H9 (cell line): Measurements from ENCODE around the gene DELE1. TPM values are rescaled to one million over a fixed set of nuclear protein-coding genes. Genes with fewer than 3 reads are reported as not detected.

ENCODE experiments used
- DNase-seq: peaks from one replicate; pipeline ENCODE4 v3.0.0-alpha.2; 2017
- H2AFZ ChIP-seq: one replicate; pipeline ENCODE4 v1.6.1; 2013; ENCODE audit warnings: mild to moderate bottlenecking, low read length, control low read depth, moderate library complexity
- H2AK5ac ChIP-seq: 2 replicates; pipeline ENCODE4 v1.6.1; 2013; ENCODE audit warnings: low read length, control low read depth, mixed read lengths; ENCODE audit not compliant: insufficient read length
- H2BK120ac ChIP-seq: one replicate; pipeline ENCODE4 v1.6.1; 2013; ENCODE audit warnings: low read depth, mild to moderate bottlenecking, low read length, control low read depth, inconsistent platforms; ENCODE audit not compliant: poor library complexity, severe bottlenecking
- H2BK12ac ChIP-seq: 2 replicates; pipeline ENCODE4 v1.6.1; 2013; ENCODE audit warnings: low read length, control low read depth, mixed read lengths, low read depth; ENCODE audit not compliant: insufficient read length
- H2BK15ac ChIP-seq: 2 replicates; pipeline ENCODE4 v1.6.1; 2013; ENCODE audit warnings: low read depth, low read length, control low read depth
- H2BK20ac ChIP-seq: one replicate; pipeline ENCODE4 v1.6.1; 2013; ENCODE audit warnings: low read depth, mild to moderate bottlenecking, low read length, control low read depth, inconsistent platforms; ENCODE audit not compliant: poor library complexity, severe bottlenecking
- H2BK5ac ChIP-seq: 2 replicates; pipeline ENCODE4 v1.6.1; 2013; ENCODE audit warnings: low read length, control low read depth, mixed read lengths; ENCODE audit not compliant: insufficient read length
- H3K14ac ChIP-seq: 2 replicates; pipeline ENCODE4 v1.6.1; 2013; ENCODE audit warnings: low read length, control low read depth; ENCODE audit not compliant: insufficient read depth
- H3K18ac ChIP-seq: 2 replicates; pipeline ENCODE4 v1.6.1; 2013; ENCODE audit warnings: low read depth, mild to moderate bottlenecking, mixed read lengths, low read length, control low read depth; ENCODE audit not compliant: insufficient read length
- H3K23ac ChIP-seq: 2 replicates; pipeline ENCODE4 v1.6.1; 2013; ENCODE audit warnings: low read length, control low read depth, mixed read lengths, low read depth; ENCODE audit not compliant: insufficient read length
- H3K23me2 ChIP-seq: 2 replicates; pipeline ENCODE4 v1.6.1; 2013; ENCODE audit warnings: low read depth, mild to moderate bottlenecking, mixed read lengths, low read length, control low read depth; ENCODE audit not compliant: insufficient read length, poor library complexity, severe bottlenecking
- H3K27ac ChIP-seq: 2 replicates; pipeline ENCODE4 v1.5.1; 2013; ENCODE audit warnings: low read length, control low read depth, mixed read lengths, low read depth; ENCODE audit not compliant: insufficient read length
- H3K27me3 ChIP-seq: 2 replicates; pipeline ENCODE4 v1.6.1; 2013; ENCODE audit warnings: low read length, control low read depth, inconsistent platforms; ENCODE audit not compliant: insufficient read depth
- H3K4ac ChIP-seq: 2 replicates; pipeline ENCODE4 v1.6.1; 2013; ENCODE audit warnings: low read depth, mild to moderate bottlenecking, control low read depth, inconsistent platforms, low read length, moderate library complexity
- H3K4me1 ChIP-seq: 2 replicates; pipeline ENCODE4 v1.6.1; 2013; ENCODE audit warnings: low read length, control low read depth, inconsistent platforms; ENCODE audit not compliant: insufficient read depth
- H3K4me2 ChIP-seq: 2 replicates; pipeline ENCODE4 v1.6.1; 2013; ENCODE audit warnings: low read length, control low read depth, mixed read lengths; ENCODE audit not compliant: insufficient read length, insufficient read depth
- H3K56ac ChIP-seq: 2 replicates; pipeline ENCODE4 v1.6.1; 2013; ENCODE audit warnings: low read depth, mild to moderate bottlenecking, mixed read lengths, low read length, control low read depth; ENCODE audit not compliant: insufficient read length
- H3K79me1 ChIP-seq: 2 replicates; pipeline ENCODE4 v1.6.1; 2013; ENCODE audit warnings: low read depth, mild to moderate bottlenecking, moderate library complexity, low read length, control low read depth, inconsistent platforms; ENCODE audit not compliant: insufficient read depth, poor library complexity, severe bottlenecking
- H3K79me2 ChIP-seq: 2 replicates; pipeline ENCODE4 v1.6.1; 2013; ENCODE audit warnings: low read length, control low read depth, inconsistent platforms; ENCODE audit not compliant: insufficient read depth
- H3K9ac ChIP-seq: 2 replicates; pipeline ENCODE4 v1.6.1; 2013; ENCODE audit warnings: low read length, control low read depth, mixed read lengths; ENCODE audit not compliant: insufficient read length; ENCODE audit errors: extremely low read depth
- H3K9me3 ChIP-seq: one replicate; pipeline ENCODE4 v1.6.1; 2013; ENCODE audit warnings: low read depth, low read length, inconsistent platforms; ENCODE audit not compliant: control insufficient read depth
- H3T11ph ChIP-seq: one replicate; pipeline ENCODE4 v1.6.1; 2013; ENCODE audit warnings: mild to moderate bottlenecking, low read length, control low read depth, inconsistent platforms
- H4K20me1 ChIP-seq: one replicate; pipeline ENCODE4 v1.6.1; 2013; ENCODE audit not compliant: control insufficient read depth, insufficient read length, insufficient read depth
- H4K5ac ChIP-seq: 2 replicates; pipeline ENCODE4 v1.6.1; 2013; ENCODE audit warnings: low read depth, mild to moderate bottlenecking, mixed read lengths, low read length, control low read depth; ENCODE audit not compliant: insufficient read length
- H4K8ac ChIP-seq: replicated peaks from 2 replicates; pipeline ENCODE4 v1.6.1; 2013; ENCODE audit warnings: low read length, control low read depth, mixed read lengths, low read depth; ENCODE audit not compliant: insufficient read length
- H4K91ac ChIP-seq: 2 replicates; pipeline ENCODE4 v1.6.1; 2013; ENCODE audit warnings: low read depth, mild to moderate bottlenecking, moderate library complexity, mixed read lengths, low read length, control low read depth; ENCODE audit not compliant: insufficient read length
- H3K27ac Mint-ChIP-seq, 3 experiments: 2 replicates in 2 of 3; 3 replicates in 1 of 3; pipeline ENCODE4 v1.8.0; 2020 to 2021; ENCODE audit warnings: mixed read lengths in 3 of 3, mild to moderate bottlenecking in 1 of 3, moderate library complexity in 1 of 3
- H3K27me3 Mint-ChIP-seq: 2 replicates; pipeline ENCODE4 v1.8.0; 2021; ENCODE audit warnings: low read depth, mild to moderate bottlenecking, moderate library complexity, mixed read lengths
- H3K36me3 Mint-ChIP-seq, 3 experiments: 2 replicates in 2 of 3; 3 replicates in 1 of 3; pipeline ENCODE4 v1.8.0; 2020 to 2021; ENCODE audit warnings: low read depth in 3 of 3, mixed read lengths in 3 of 3; ENCODE audit not compliant: insufficient read depth in 1 of 3
- H3K4me1 Mint-ChIP-seq, 2 experiments: 2 replicates each; pipeline ENCODE4 v1.8.0; 2020; ENCODE audit warnings: mixed read lengths in 2 of 2
- H3K4me3 Mint-ChIP-seq, 2 experiments: 2 replicates in 1 of 2; 3 replicates in 1 of 2; pipeline ENCODE4 v1.8.0; 2020 to 2021; ENCODE audit warnings: mild to moderate bottlenecking in 2 of 2, mixed read lengths in 2 of 2, moderate library complexity in 1 of 2
- H3K9me3 Mint-ChIP-seq, 2 experiments: 2 replicates in 1 of 2; 3 replicates in 1 of 2; pipeline ENCODE4 v1.8.0; 2020; ENCODE audit warnings: mild to moderate bottlenecking in 2 of 2, mixed read lengths in 2 of 2, moderate library complexity in 1 of 2
- CTCF ChIP-seq: fragments of 200-600 bp; sonication (generic); conservative IDR thresholded peaks from 3 replicates; pipeline ENCODE4 v1.8.0; 2021; ENCODE audit warnings: antibody characterized with exemption, mild to moderate bottlenecking
- WGBS: extraction: QIAGEN DNeasy Blood & Tissue Kit; methylation state at CpG from one replicate; pipeline ENCODE4 v1.1.7; 2013; ENCODE audit warnings: missing lambda C conversion rate, low lambda C conversion rate, mixed read lengths; ENCODE audit not compliant: insufficient read length; ENCODE audit errors: extremely low coverage; 5-methylcytosine and 5-hydroxymethylcytosine counted together
- total RNA-seq: library from RNA; stranded (reverse); gene quantifications from 2 replicates; pipeline ENCODE4 v1.2.1, GENCODE V29; 2021

Gene DELE1
- total RNA-seq, 1 experiment from 2014 or later = 75.3 TPM

GRCh38 chr5:141961466-141961865 is 37.8 kb downstream of the DELE1 start:
- Histone ChIP-seq H3K9me3 (no peaks in the 10 kb centered on the region), H3K27me3 (no peaks in the 10 kb centered on the region), H2AFZ (no peak overlapping the region), H3K56ac (no peak overlapping the region), H3K9ac (no peak overlapping the region), H4K91ac (no peak overlapping the region), H3K4ac (no peak overlapping the region), H2BK12ac (no peak overlapping the region), H3K18ac (no peak overlapping the region), H3K23ac (no peak overlapping the region), H2BK15ac (no peak overlapping the region), H4K8ac (no peak overlapping the region), H4K5ac (no peak overlapping the region), H2BK5ac (no peak overlapping the region), H4K20me1 (no peaks in the 10 kb centered on the region), H3K14ac (no peak overlapping the region), H2BK120ac (no peak overlapping the region), H2AK5ac (no peak overlapping the region), H3T11ph (no peak overlapping the region), H2BK20ac (no peak overlapping the region), H3K4me2 (no peak overlapping the region), H3K27ac (no peak overlapping the region), H3K23me2 (no peaks in the 10 kb centered on the region), H3K4me1 (no peaks in the 10 kb centered on the region; the same call in 1 of the 2 replicates), H3K79me1 (no peaks in the 10 kb centered on the region), H3K79me2 (no peaks in the 10 kb centered on the region)
- Mint-ChIP-seq H3K27me3 (no peaks in the 10 kb centered on the region), H3K9me3 (no peaks in the 10 kb centered on the region), H3K36me3 (no peaks in the 10 kb centered on the region), H3K4me1 (peaks cover 16 to 25% of the 10 kb centered on the region in 2 experiments), H3K4me3 (no peak overlapping the region), H3K27ac (no peak overlapping the region)
- no peak for DNase-seq
- TF ChIP-seq CTCF = no peak
- no CpG with 5 or more reads among the region's 3 CpGs for WGBS
